Adrenal gland (tissue), 5 donors: ENCODE measurements around the gene GRIP1.

Experiments
- POLR2A ChIP-seq, 2 donors: fragments of 450-650 bp; IDR thresholded peaks; one replicate each; pipeline ENCODE4 v1.6.1; 2017; ENCODE audit warnings: antibody characterized with exemption in 2 of 2, mild to moderate bottlenecking in 2 of 2, moderate library complexity in 1 of 2
- TF ChIP-seq, protein P1 (sequence below), 6 experiments: fragments of 450-650 bp in 4 of 6; fragments of 200-600 bp in 2 of 6; sonication (generic) in 1 of 6; IDR thresholded peaks; 1 replicate in 5 of 6; 2 replicates in 1 of 6; pipeline versions ENCODE4 v1.5.1 to v1.8.0; 2016 to 2021; ENCODE audit warnings: antibody characterized with exemption in 6 of 6, mild to moderate bottlenecking in 2 of 6, moderate library complexity in 1 of 6
- donor health status: DM: no; HTN: no; CAD: no.

DNA sequence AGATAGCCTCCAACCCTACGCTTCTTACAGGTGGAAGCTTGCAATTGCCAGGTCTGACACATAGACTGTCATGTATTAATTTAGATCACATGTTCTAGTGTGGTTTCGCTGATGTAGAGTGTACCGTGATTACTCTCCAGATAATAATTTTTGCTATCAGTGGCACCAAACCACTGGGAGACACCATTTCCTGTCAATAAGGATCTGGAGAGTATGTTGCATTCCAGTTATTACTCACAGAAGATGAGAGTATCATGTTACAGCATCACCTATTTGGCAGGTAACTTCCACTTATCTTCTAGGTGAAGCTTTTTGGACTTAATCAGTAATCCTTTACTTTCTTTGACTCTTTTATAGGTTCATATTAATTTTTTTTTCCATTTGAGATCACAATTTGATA is 229.3 kb downstream of the GRIP1 start:
- no peak for TF ChIP-seq POLR2A (IDR thresholded peaks at IDR 0.05)
- TF ChIP-seq, protein P1, sequence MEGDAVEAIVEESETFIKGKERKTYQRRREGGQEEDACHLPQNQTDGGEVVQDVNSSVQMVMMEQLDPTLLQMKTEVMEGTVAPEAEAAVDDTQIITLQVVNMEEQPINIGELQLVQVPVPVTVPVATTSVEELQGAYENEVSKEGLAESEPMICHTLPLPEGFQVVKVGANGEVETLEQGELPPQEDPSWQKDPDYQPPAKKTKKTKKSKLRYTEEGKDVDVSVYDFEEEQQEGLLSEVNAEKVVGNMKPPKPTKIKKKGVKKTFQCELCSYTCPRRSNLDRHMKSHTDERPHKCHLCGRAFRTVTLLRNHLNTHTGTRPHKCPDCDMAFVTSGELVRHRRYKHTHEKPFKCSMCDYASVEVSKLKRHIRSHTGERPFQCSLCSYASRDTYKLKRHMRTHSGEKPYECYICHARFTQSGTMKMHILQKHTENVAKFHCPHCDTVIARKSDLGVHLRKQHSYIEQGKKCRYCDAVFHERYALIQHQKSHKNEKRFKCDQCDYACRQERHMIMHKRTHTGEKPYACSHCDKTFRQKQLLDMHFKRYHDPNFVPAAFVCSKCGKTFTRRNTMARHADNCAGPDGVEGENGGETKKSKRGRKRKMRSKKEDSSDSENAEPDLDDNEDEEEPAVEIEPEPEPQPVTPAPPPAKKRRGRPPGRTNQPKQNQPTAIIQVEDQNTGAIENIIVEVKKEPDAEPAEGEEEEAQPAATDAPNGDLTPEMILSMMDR (IDR thresholded peaks at IDR 0.05), result no peak
